HG02798 (cell line): Measurements from ENCODE around the gene RALGAPA1.
A peak's percentile ranks its signal among the peaks of the same experiment; 100 is the strongest.

Source experiments
- ATAC-seq: cut with Tn5 transposase; IDR thresholded peaks from one replicate; pipeline ENCODE4 v1.9.1; 2021; ENCODE audit warnings: mild to moderate bottlenecking; ENCODE audit not compliant: unreplicated experiment, poor library complexity

The RALGAPA1 gene

GRCh38 chr14:35557221-35557747, 251.8 kb downstream of the RALGAPA1 start:
- no peak for ATAC-seq

DNA sequence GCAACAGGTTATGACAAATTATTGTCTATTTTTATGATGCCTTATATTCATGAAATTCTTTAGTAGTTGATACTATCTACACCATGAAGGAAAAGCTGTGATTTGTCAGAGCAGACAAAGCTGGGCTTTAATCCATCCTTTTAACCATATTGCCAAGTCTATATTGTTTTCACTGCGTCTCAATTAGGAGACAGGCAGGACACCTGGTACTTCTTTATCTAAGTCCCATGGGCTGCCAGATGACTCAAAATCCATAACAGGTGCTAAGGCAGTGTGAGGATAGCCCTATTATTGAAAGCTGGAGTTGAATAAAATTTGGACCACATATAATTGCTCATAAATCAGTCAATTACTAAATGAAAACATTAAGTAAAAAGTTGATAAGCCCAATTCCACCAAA, 252.5 kb downstream of the RALGAPA1 start:
- ATAC-seq = no peak

DNA sequence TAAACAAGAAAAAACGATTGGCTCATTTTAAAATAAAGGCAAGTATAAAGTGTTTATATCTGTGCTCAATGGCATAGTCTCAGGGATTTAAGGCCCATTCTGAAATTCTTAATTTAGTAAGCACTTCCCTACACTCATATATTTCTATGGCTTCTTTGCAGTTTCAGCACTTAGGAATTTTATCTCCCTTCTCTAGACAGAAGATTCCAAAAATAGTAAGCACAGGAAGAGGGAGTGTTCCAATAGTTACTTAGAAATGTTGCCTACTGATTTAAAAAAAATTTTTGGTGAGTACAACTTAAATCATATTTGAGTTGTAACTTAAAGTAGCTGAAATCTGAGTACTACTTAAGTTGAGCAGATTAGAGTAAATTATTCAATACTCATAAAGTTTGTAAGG, 255.3 kb downstream of the RALGAPA1 start:
- no peak for ATAC-seq

GRCh38 chr14:35551081-35551480, 258.0 kb downstream of the RALGAPA1 start:
- no peak for ATAC-seq

DNA sequence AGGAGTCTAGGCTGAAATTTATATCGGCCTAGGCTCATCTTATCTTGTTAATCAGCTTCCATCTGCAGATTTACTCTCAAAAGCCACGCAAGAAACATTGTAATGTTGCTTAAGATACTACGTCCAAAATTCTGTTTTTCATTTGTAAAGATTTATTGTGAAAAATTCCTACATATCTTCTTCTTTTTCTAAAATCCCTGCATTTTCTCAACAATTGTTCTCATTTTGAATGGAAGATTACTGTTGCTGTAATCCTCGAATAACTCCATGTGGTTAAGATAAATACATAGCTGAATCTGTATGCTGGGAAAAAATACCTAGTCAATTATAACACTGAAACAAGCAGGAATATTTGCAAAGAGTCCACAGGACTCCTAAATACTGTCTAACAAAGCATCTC, 259.5 kb downstream of the RALGAPA1 start:
- ATAC-seq = no peak

- ATAC-seq = no peak
Observed at GRCh38 chr14:35543006-35543405, 266.1 kb downstream of the RALGAPA1 start.

- no peak for ATAC-seq
Observed at GRCh38 chr14:35539969-35540368, 269.1 kb downstream of the RALGAPA1 start.

DNA sequence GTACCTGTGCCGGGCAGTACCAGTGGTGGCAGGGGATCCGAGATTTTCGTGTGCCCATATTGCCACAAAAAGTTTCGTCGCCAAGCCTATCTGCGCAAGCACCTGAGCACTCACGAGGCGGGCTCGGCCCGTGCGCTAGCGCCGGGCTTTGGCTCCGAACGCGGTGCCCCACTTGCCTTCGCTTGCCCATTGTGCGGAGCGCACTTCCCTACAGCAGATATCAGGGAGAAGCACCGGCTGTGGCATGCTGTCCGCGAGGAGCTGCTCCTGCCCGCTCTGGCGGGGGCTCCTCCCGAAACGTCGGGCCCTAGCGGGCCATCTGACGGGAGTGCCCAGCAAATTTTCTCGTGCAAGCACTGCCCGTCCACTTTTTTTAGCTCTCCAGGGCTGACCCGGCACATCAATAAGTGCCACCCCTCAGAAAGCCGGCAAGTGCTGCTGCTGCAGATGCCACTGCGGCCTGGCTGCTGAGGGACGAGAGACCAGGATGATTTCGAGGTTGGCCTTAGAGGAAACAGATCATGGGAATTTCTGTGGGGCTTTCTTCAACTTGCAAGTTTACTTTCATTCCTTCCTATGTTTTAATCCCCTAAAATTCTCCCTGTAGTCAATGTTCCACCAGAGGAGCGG, 273.5 kb downstream of the RALGAPA1 start:
- no peak for ATAC-seq

DNA sequence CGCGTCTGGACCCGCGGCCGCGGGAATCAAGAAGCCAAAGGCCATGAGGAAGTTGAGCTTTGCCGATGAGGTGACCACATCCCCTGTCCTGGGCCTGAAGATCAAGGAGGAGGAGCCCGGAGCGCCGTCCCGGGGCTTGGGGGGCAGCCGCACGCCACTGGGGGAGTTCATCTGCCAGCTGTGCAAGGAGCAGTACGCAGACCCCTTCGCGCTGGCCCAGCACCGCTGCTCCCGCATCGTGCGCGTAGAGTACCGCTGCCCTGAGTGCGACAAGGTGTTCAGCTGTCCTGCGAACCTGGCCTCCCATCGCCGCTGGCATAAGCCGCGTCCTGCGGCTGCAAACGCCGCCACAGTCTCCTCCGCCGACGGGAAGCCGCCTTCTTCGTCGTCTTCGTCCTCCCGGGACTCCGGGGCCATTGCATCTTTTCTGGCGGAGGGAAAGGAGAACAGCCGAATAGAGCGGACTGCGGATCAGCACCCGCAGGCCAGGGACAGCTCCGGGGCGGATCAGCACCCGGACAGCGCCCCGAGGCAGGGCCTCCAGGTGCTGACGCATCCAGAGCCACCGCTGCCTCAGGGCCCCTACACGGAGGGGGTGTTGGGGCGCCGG, 274.1 kb downstream of the RALGAPA1 start:
- ATAC-seq = peak; percentile 44

DNA sequence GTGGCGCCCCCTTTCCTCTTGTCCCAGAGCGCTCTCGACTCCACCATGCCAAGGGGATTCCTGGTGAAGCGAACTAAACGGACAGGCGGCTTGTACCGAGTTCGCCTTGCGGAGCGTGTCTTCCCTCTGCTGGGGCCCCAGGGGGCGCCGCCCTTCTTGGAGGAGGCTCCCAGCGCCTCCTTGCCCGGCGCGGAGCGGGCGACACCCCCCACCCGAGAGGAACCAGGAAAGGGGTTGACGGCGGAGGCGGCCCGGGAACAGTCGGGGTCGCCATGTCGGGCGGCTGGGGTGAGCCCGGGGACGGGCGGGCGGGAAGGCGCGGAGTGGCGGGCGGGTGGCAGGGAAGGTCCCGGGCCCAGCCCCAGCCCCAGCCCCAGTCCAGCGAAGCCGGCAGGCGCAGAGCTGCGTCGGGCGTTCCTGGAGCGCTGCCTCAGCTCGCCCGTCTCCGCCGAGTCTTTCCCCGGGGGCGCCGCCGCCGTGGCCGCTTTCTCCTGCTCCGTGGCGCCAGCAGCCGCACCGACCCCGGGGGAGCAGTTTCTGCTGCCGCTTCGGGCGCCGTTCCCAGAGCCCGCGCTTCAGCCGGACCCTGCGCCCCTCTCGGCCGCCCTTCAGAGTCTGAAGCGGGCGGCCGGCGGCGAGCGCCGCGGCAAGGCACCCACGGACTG, 274.8 kb downstream of the RALGAPA1 start:
- peak; percentile 19 for ATAC-seq

DNA sequence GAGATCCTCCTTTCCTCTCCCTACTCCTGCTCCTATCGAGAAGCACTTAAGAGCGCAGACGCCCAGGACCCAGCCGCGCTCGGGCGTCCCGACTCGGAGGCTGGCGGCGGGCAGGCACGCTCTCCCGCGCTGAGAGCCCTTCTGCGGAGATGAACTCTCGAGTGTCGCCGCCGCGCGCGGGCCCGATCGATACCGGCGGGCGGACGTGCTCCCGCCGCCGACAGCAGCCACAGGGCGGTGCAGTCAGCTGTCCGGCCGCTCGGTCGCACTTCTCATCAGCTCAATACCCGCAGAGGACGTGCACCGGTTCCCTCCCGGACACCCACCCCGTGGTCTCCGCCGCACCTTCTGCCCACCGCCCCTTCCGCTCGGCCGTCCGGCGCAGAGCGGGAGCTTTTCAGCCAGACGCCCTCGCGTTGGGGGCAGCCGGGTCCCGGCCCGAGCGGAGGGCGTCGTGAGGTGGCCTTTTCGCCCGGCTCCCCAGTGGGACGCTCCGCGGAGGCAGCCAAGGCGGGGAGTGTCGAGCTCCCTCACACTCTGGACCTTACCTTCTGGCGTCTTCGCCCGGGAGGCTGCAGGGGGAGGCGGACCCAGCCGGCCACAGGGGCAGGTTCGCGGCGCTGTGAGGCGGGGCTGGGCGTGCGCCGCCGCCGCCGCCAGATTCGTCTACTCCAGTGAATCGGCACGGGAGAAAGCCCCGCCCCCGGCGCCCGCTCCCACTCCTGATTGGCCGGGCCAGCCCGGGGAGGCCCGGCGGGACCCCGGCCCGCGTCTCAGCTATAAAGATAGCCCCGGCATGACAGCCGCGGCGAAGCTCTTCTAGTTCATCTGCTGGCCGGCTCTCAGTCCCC, 275.5 kb downstream of the RALGAPA1 start, which contains the start of gene INSM2:
Gene INSM2, plus strand, starts transcription at position 808 of the 851 bp plus-strand sequence. CDS start 89 bp downstream, outside the sequence.
- ATAC-seq = peak; percentile 85

DNA sequence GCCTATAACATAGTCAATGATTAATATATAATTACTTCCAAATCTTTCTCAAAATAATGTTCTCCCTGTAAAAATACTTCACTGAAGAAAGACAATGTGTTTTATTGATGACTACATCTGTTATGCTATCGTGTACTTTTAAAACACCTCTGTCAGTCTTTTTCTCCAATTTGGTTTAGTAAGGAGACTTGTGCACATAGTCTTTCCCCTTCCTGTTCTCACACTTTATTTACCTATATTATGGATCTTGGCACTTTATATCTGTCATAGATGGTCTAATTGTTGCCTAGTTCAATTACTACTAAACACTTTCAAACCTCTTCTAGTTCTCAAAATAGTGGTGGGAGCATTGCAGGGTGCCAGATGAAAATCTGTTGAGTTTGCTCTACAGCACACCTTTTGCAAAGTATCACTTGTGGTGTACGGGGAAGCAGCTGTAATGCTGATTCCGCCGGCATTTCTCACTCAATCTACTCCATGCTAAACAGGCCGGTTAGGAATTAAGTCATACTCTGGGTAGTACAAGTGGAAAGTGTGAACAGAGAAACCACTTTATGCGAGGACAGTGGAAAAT, 276.2 kb downstream of the RALGAPA1 start:
- peak; percentile 3 for ATAC-seq

DNA sequence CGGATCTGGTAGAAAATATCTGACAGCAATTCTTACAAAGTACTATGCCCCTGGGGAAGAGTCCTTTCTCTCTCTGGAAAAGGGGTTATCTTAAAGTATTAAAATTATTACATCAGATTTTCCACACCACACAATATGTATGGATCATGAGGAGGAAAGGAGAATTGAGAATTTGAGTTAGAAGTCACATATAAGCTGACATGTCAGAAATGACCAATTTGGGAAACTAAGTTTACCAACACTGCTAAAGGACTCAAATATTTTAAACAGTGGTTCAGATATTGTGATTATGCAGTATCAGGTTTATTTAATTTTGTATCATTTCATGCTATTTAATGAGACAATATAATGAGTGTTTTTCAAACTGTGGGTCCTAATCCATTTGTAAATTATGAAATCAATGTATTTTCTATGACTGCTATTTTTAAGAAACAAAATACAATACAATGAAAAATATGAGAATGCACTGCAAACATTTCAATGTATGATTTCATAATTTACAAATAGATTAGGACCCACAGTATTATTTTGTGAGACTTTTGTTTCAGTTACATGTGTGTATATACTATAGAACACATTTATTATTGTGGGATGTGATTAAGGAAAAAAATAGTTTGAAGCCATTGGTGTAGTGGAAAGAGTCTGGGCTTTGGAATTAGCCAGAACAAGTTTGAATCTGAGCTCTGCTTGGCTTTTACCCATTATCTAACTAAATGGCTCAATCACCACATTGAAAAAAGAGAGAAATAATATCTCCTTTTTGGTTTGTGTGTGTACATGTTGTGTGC, 276.9 kb downstream of the RALGAPA1 start:
- no peak for ATAC-seq

DNA sequence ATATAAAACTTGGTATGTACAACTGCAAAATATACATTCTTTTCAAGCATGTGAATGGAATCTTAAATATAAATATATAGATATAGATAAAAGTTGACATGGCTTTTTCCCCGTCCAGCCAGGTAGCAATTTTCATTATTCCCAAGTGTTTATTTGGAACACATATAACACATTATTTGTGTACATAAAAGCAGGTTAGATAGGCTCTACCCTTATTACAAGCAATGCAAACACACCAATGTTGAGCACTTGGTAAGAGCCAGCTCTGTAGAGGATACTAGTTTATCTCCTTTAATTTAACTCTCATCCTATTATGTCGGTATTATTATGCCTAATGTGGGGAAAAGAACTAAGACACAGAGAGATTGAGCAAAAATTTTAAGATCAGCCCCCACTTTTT, 282.1 kb downstream of the RALGAPA1 start:
- no peak for ATAC-seq

GRCh38 chr14:35525695-35526094, 283.4 kb downstream of the RALGAPA1 start:
- no peak for ATAC-seq

DNA sequence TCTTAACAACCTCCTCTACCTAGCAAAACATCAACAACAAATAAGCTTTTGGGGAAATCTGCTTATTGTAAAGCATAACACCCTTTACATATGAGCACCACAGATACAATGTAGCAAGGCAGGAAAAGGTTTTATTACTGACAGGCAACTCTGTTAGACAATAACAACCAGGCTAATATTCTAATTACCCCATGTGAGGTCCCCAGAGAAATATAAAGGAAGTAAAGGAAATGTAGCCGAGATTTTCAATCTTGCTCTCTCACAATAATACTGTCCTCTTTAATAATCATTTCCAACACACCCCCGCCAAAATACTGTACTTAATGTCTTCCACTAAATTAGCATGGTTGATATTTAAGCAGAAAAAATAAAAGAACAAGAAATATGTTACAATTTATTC, 289.1 kb downstream of the RALGAPA1 start:
- ATAC-seq = no peak

DNA sequence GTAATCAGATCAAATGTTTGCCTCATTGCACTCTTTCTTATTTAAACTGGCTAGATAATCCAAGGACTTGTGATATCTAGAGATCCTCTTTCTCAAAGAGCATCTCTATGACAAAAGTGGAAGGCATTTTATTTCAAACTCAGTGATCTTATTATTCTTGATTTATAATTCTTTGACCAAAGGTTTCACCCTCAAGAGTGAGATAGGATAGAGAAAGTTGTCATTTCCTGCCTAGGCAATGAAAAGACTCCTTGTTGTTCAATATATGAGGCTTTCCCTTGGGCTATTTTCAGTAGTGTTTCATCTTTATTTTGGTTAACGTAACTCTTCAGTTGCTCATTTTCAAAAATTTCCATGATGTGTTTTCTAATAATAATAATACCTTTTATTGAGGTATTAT, 293.2 kb downstream of the RALGAPA1 start:
- ATAC-seq = no peak

DNA sequence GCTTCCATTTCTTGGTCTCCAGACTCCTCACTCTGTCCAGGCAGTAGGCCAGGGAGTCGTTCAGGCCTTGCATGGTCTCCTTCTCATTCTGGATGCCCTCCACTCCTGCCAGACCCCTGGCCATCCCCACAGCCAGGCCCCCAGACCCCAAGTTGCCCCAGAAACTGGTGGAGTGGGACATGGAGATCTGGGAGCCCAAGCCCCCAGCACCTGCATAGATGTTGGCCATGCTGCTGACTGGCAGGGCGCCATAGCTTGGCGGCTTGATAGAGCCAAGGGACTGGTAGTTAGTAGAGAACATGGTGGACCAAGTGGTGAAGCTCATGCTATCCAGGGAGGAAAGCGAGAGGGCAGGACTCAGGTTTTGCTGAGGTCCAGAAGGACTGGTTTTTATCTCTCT, 296.3 kb downstream of the RALGAPA1 start:
- ATAC-seq = no peak

DNA sequence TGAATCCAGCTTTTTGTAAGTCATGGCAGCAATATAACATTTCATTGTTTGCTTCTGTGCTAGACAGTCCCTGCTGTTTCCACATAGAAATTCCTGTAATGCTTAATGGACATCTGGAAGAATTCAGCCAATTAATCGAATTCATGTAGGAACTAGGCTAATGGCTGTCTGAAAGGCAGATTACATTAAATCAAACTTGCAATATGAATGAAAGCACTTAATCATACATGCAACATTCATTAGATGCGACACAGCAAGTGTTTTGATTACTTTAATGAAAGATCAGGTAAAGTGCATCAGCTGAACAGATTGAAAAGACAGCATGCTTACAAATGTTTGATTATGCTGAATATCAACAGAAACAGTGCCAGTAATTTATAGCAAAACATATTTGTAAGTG, 299.2 kb downstream of the RALGAPA1 start:
- no peak for ATAC-seq
